Gastrocnemius medialis (tissue), 4 donors: ENCODE measurements around the gene RNF31.

Source experiments
- CTCF ChIP-seq, 5 experiments: fragments of 450-650 bp in 3 of 5; fragments of 200-600 bp in 2 of 5; sonication (generic) in 2 of 5; IDR thresholded peaks in 4 of 5; conservative IDR thresholded peaks in 1 of 5; 1 replicate in 4 of 5; 2 replicates in 1 of 5; pipeline ENCODE4 v1.5.1; 2016 to 2019; ENCODE audit warnings: antibody characterized with exemption in 5 of 5, mild to moderate bottlenecking in 3 of 5, moderate library complexity in 3 of 5
- POLR2A ChIP-seq, 2 donors: fragments of 450-650 bp; IDR thresholded peaks; one replicate each; pipeline ENCODE4 v1.6.1; 2017; ENCODE audit warnings: antibody characterized with exemption in 2 of 2, mild to moderate bottlenecking in 2 of 2, moderate library complexity in 2 of 2

- TF ChIP-seq CTCF (IDR thresholded peaks at IDR 0.05 in 4 of 5, conservative IDR thresholded peaks at IDR 0.05 in 1 of 5) (no peak), POLR2A (IDR thresholded peaks at IDR 0.05) (no peak)
These were observed 30.6 kb downstream of the RNF31 start for GRCh38 chr14:24177891-24178290.
